ENCODE measurements around the gene IFRD1.

The IFRD1 gene

GRCh38 chr7:112449902-112450806 is at the start of gene IFRD1:
IFRD1 (plus strand) TSS chr7:112450460; CDS start chr7:112450689, 229 bp downstream.
- peak; percentile 91 to 95 for DNase-seq (ENCODE audit: extremely low read depth in 1 of 2, low read depth in 1 of 2)

DNA sequence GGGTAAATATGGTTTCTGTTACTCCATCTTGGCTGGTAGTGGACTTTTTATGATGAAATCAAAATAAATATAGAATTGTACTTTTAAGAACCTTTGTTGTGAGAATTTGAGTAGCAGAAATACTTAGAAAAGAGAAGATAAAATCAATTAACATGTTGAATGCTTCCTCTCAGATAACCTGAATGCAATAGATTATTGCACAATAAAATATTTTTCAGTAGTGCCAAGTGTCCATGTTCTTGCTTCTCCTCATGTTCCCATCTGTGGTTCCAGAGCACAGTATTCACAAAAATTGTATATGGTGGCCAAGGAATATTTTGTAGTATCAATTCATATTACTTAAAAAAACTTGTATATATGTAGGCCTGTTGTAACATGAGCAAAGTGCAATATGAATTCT is 45.9 kb upstream of the IFRD1 start:
- DNase-seq (ENCODE audit: extremely low read depth in 1 of 2, low read depth in 1 of 2), result no peak

GRCh38 chr7:112405286-112405685 is 45.0 kb upstream of the IFRD1 start:
- DNase-seq (ENCODE audit: extremely low read depth in 1 of 2, low read depth in 1 of 2), result no peak

GRCh38 chr7:112407261-112407660 is 43.0 kb upstream of the IFRD1 start:
- DNase-seq (ENCODE audit: extremely low read depth in 1 of 2, low read depth in 1 of 2), result no peak

GRCh38 chr7:112410092-112410491 is 40.2 kb upstream of the IFRD1 start:
- DNase-seq (ENCODE audit: extremely low read depth in 1 of 2, low read depth in 1 of 2), result no peak

DNA sequence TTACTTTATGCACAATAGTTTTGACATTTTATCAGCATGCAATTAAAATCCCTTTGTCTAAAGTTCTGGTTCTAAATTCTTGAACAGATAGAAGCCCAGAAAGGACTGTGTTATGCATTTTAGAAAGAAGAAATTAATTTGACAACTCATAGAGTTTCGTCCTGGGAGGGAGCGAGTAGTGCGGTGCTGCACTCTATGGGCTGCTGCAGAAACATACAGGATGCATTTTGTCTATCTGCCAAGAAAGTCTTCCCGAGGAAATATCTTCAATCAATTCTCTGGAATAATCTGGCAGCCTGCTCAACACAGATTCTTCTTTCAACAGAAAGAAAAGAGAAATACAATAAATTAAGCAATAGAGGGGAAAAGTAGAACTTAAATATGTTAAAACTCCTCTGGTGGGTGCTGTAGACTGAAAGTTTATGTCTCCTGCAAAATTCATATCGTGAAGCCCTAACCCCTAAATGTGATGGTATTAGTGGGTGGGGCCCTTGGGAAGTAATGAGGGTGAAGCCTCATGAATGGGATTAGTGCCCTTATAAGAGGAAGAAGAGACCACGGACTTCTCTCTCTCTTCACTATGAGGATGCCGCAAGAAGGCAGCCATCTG is 39.0 kb upstream of the IFRD1 start:
- no peak for DNase-seq (ENCODE audit: extremely low read depth in 1 of 2, low read depth in 1 of 2)

GRCh38 chr7:112414855-112415490 is 35.3 kb upstream of the IFRD1 start:
- DNase-seq (ENCODE audit: extremely low read depth in 1 of 2, low read depth in 1 of 2), result no peak

- no peak for DNase-seq (ENCODE audit: extremely low read depth in 1 of 2, low read depth in 1 of 2)
These were observed 34.1 kb upstream of the IFRD1 start for GRCh38 chr7:112416127-112416526.

DNA sequence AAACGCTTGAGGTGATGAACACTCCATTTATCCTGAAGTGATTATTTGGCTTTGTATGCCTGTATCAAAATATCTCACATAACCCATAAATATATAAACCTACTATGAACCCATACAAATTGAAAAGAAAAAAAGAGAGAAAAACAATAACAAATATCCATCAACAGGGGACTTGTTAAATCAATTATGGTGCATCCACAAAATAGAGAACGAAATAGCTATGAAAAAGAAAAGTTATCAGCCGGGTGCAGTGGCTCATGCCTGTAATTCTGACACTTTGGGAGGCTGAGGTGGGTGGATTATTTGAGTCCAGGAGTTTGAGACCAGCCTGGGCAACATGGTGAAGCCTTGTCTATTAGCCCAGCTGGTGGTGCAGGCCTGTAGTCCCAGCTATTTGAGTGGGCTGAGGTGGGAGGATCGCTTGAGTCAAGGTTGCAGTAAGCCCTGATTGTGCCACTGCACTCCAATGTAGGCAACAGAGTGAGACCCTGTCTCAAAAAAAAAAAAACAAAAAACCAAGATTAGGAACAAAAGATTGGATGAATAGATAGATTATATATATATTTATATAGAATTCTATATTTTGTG is 30.6 kb upstream of the IFRD1 start:
- DNase-seq (ENCODE audit: extremely low read depth in 1 of 2, low read depth in 1 of 2), result no peak

DNA sequence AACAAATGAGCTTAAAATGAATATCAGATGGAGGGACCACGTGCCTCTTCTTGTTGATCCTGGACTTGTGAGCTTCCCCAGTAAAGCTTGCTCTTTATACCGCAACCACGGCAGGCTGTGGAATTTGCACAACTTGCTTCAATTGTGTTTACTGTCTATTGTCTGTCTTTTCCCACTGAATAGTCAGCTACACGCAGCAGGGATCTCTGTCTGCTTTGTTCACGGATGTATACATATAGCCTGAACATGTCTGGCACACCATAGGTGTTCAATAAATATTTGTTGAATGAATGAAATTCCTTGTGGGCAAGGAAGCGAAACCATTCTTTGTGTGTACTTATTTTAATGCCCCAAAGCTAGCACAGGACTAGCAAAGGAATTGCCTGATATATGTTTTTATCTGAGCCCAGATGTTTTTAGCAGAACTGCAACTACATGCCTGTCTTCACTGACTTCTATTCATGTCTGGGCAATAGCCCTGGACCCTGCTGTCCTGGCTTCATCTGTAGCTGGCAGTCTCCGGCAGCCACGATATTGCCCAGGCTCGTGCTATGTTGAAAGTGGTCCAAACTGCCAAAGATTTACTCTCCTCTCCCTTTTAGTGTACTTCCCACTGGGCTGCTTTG is 29.9 kb upstream of the IFRD1 start:
- DNase-seq (ENCODE audit: extremely low read depth in 1 of 2, low read depth in 1 of 2), result no peak

- DNase-seq (ENCODE audit: extremely low read depth in 1 of 2, low read depth in 1 of 2), result no peak
These were observed 28.4 kb upstream of the IFRD1 start for GRCh38 chr7:112421666-112422486.

GRCh38 chr7:112422842-112423496 is 27.3 kb upstream of the IFRD1 start:
- no peak for DNase-seq (ENCODE audit: extremely low read depth in 1 of 2, low read depth in 1 of 2)

DNA sequence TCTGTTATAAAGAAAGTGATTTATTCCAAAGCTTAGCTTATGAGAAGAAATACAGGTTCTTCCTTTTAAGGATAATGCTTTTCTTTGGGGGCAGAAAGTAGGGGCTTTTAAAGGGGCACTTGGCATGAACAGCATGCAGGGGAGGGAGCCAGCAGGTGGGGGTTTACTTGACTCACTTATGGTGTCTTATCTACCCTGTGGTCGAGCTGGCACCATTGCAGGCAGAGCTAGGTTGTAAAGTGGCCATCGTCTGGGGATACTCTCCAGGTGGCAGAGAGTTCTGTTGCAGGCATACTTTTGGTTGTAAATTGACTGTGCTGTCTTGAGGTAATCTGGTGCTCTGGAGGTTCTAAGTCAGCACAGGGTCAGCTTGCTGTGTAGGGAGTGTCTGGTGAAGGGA is 26.3 kb upstream of the IFRD1 start:
- DNase-seq (ENCODE audit: extremely low read depth in 1 of 2, low read depth in 1 of 2), result no peak

DNA sequence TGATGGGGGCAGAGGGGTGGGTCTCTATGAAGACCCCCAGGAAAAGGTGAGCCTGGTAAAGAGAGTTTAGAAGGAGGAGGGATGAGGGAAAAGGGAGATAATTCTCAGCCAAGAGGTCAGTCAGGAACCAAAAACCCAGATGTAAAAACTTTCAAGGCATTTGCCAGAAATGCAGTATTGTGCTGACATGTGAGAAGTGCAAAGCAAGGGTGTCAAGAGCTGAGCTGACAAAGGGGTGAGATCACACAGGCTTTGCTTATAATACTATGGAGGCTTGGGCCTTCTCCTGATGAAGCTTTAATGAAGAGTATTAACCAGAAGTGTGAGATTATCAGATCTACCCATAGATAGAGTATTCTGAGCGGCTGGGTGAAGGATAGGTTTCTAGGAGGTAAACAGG is 22.3 kb upstream of the IFRD1 start:
- no peak for DNase-seq (ENCODE audit: extremely low read depth in 1 of 2, low read depth in 1 of 2)

GRCh38 chr7:112428715-112429114 is 21.5 kb upstream of the IFRD1 start:
- no peak for DNase-seq (ENCODE audit: extremely low read depth in 1 of 2, low read depth in 1 of 2)

DNA sequence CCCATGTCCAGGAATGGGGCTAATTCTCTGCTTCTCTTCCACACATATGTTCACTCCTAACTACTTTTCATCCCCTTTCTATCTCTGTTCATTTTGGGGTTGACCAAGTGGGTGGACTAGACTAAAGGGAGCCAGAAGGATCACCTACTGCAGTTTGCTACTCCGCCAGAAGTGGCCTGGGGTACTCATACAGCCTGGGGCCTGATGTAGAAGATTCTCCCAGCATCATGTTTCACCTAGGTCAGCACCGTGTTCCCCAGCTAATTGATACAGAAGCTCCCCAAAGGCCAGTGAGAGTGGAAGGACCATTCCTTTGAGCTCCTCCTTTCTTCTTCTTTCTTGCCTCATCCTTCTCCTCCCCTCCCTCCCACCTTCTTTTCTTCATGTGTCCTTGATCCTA is 19.6 kb upstream of the IFRD1 start:
- DNase-seq (ENCODE audit: extremely low read depth in 1 of 2, low read depth in 1 of 2), result no peak

GRCh38 chr7:112431803-112432202 is 18.5 kb upstream of the IFRD1 start:
- DNase-seq (ENCODE audit: extremely low read depth in 1 of 2, low read depth in 1 of 2), result no peak

GRCh38 chr7:112433289-112433688 is 17.0 kb upstream of the IFRD1 start:
- DNase-seq (ENCODE audit: extremely low read depth in 1 of 2, low read depth in 1 of 2), result no peak

DNA sequence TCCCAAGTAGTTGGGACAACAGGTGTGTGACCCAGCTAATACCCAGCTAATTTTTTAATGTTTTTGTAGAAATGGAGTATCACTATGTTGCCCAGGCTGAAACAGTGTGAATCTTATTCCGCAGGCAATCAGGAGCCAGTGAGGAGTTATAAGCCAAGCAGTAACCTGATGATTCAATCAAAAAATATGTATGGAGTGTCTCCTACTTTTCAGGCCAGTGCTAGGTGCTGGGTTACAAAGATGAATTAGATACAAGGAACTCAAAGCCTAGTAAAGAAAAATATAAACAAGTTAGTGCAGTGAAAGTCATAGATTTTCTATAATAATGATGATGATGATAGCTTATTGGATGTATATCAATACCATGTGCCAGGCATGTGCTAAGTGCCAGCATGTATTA is 13.2 kb upstream of the IFRD1 start:
- no peak for DNase-seq (ENCODE audit: extremely low read depth in 1 of 2, low read depth in 1 of 2)

DNA sequence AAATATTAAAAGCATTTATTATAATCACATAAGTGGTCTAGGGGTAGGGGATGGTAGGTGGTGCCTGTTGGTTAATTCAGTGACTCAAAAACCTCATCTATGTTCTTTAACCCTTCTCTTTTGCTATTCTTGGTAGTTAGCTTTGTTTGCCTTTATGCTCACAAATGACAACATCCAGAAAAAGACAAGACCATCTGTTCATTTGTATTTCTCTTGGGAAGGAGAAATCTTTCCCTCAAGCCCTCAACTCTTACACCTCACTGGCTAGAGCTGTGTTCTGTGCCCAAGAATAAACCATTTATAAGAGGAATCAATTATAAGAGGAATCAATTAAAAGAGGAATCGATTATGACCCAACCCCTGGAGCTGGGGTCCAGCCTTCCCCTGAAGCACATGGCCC is 10.8 kb upstream of the IFRD1 start:
- DNase-seq (ENCODE audit: extremely low read depth in 1 of 2, low read depth in 1 of 2), result no peak
